Mucosa of descending colon (tissue), 3 donors: ENCODE data around the gene ATF7IP. TPM values are rescaled to one million over a fixed set of nuclear protein-coding genes. Genes with fewer than 3 reads are reported as not detected.

Experiments used
- ATAC-seq: fragments of 200-7000 bp; cut with Tn5 transposase; one replicate; pipeline ENCODE4 v1.9.1; 2020; ENCODE audit warnings: mild to moderate bottlenecking, moderate library complexity
- DNase-seq, 3 donors: peaks; one replicate each; pipeline ENCODE4 v3.0.0-alpha.2; 2020
- H3K36me3 ChIP-seq: fragments of 200-600 bp; one replicate; pipeline ENCODE4 v1.8.0; 2021; ENCODE audit warnings: low read depth, mild to moderate bottlenecking
- H3K4me1 ChIP-seq: fragments of 200-600 bp; one replicate; pipeline ENCODE4 v1.8.0; 2021; ENCODE audit warnings: low read depth, mild to moderate bottlenecking
- H3K4me3 ChIP-seq: fragments of 200-600 bp; one replicate; pipeline ENCODE4 v1.8.0; 2021; ENCODE audit warnings: mild to moderate bottlenecking
- H3K9me3 ChIP-seq: fragments of 200-600 bp; one replicate; pipeline ENCODE4 v1.8.0; 2021; ENCODE audit warnings: mild to moderate bottlenecking
- CTCF ChIP-seq: fragments of 200-600 bp; IDR thresholded peaks from one replicate; pipeline ENCODE4 v1.8.0; 2022; ENCODE audit warnings: antibody characterized with exemption, mild to moderate bottlenecking
- intact Hi-C, 2 donors: fragments of 100-400 bp; cut with DNase I in 1 of 2; cut with micrococcal nuclease in 1 of 2; formaldehyde crosslinking; loops; one replicate each; pipeline versions ENCODE4 v1.11.0 to v1.11.1; 2022; cut with DNase I, micrococcal nuclease
- total RNA-seq, 3 donors: library from RNA; stranded (reverse); fragmentation: NEBNext Ultra II Directional in 2 of 3; extraction: Animal tissue kit (Norgen Biotek cat#: 25700) in 2 of 3; gene quantifications; one replicate each; pipeline versions ENCODE4 v1.2.1 to v1.2.4, GENCODE V29; 2021 to 2023
- donor health status: DM: no; HTN: no; CAD: no; lungs with moderate emphysema.
- donor health status: DM: no; HTN: no; CAD: no.
- donor health status: DM: no; HTN: yes; CAD: no.

The ATF7IP gene
- total RNA-seq, 3 donors from 2014 or later, result 40.3 to 84.1 (median 63.2) TPM

GRCh38 chr12:14367040-14367661 is 1.7 kb downstream of the ATF7IP start:
- no peak for DNase-seq

GRCh38 chr12:14369311-14369710 is 3.8 kb downstream of the ATF7IP start:
- no peaks in the 10 kb centered on the region for H3K36me3 ChIP-seq
- H3K9me3 ChIP-seq, result no peaks in the 10 kb centered on the region
- ATAC-seq (no peak), DNase-seq (no peak)
- H3K4me3 ChIP-seq, result no peak overlapping the region
- TF ChIP-seq CTCF, result no peak
- intact Hi-C loops, result loop anchor here (5.0 to 10.0 kb wide), 3 partner anchors 112 to 185 kb away; no protein-coding TSS in a partner anchor
- no peaks in the 10 kb centered on the region for H3K4me1 ChIP-seq

More at GRCh38 chr12:14367040-14367661, 1.7 kb downstream of the ATF7IP start:
- Histone ChIP-seq H3K4me3 (no peak overlapping the region), H3K9me3 (no peaks in the 10 kb centered on the region), H3K4me1 (no peaks in the 10 kb centered on the region), H3K36me3 (no peaks in the 10 kb centered on the region)
- intact Hi-C loops, result loop anchor here (5.0 to 10.0 kb wide), 3 partner anchors 110 to 182 kb away; no protein-coding TSS in a partner anchor
- ATAC-seq, result no peak
- no peak for TF ChIP-seq CTCF

GRCh38 chr12:14373217-14373616 is 7.7 kb downstream of the ATF7IP start:
- no peak for DNase-seq
- no peak for TF ChIP-seq CTCF
- intact Hi-C loops, result no loop called here
- ATAC-seq, result peak; percentile 68
- Histone ChIP-seq H3K4me1 (no peaks in the 10 kb centered on the region), H3K4me3 (no peak overlapping the region), H3K9me3 (peaks cover under 1% of the 10 kb centered on the region), H3K36me3 (no peaks in the 10 kb centered on the region)

- intact Hi-C loops, result no loop called here
- TF ChIP-seq CTCF, result no peak
- no peaks in the 10 kb centered on the region for H3K36me3 ChIP-seq
- H3K4me3 ChIP-seq, result no peak overlapping the region
- DNase-seq (no peak), ATAC-seq (no peak)
- H3K4me1 ChIP-seq, result no peaks in the 10 kb centered on the region
- H3K9me3 ChIP-seq, result peaks cover 25% of the 10 kb centered on the region
Observed at GRCh38 chr12:14379508-14379907, 14.0 kb downstream of the ATF7IP start.

- peak in 1 of 3 donors; percentile 82 for DNase-seq
- intact Hi-C loops, result no loop called here
- ATAC-seq, result peak; percentile 97
- Histone ChIP-seq H3K36me3 (no peaks in the 10 kb centered on the region), H3K9me3 (peaks cover 7% of the 10 kb centered on the region), H3K4me3 (no peak overlapping the region), H3K4me1 (peaks cover 8% of the 10 kb centered on the region)
- TF ChIP-seq CTCF, result no peak
Observed at GRCh38 chr12:14384783-14385638, 19.5 kb downstream of the ATF7IP start.
